ENCODE results near the gene ARMH3. TPM values are rescaled to one million over a fixed set of nuclear protein-coding genes. Genes with fewer than 3 reads are reported as not detected.
"Not testable (repeated sequence)": the region's sequence is repeated elsewhere in the genome, so short reads cannot be mapped to it uniquely, and the experiment has no call there.

The ARMH3 gene
- polyA plus RNA-seq, 1 experiment: 18.5 TPM

DNA sequence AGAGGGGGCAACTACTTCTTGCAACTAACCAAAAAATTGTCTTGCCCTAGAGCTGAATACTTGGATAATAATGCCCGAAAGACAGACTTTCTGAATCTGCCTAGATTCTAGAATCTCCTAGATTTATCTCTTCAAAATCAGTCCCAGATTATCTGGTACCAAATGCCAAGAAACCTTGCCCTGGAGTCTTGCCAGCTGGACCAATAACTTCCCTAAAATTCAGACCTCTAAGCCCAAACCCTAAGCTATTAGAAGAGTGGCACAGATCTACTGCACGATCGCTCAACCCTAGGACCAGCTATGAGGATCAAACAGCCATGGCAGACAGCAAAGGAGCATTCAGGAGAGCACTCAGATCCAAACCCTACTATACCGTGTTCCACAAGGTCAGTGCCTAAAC lies 45.0 kb downstream of the ARMH3 start:
- CTCF ChIA-PET: interaction anchor here (1.0 to 11.3 kb wide), 14 partner anchors 9 to 230 kb away, joined by 3 to 152 read pairs (median 12); no protein-coding TSS in a partner anchor
- POLR2A ChIA-PET: interaction anchor here (0.6 kb wide), 1 partner anchor 60 kb away, joined by 4 read pairs; no protein-coding TSS in a partner anchor
- no peak for DNase-seq (ENCODE audit: low read depth)
- no peak for TF ChIP-seq CTCF (IDR thresholded peaks at IDR 0.05; ENCODE audit: insufficient read depth, low read depth, low read length)
- Histone ChIP-seq H3K36me3 (ENCODE audit: control insufficient read depth, insufficient read depth, low read length) (no peaks in the 10 kb centered on the region; the same call in 1 of the 2 replicates), H3K27me3 (ENCODE audit: control insufficient read depth, insufficient read depth, low read length) (no peaks in the 10 kb centered on the region), H3K4me3 (ENCODE audit: low read depth, low read length) (no peak overlapping the region)

DNA sequence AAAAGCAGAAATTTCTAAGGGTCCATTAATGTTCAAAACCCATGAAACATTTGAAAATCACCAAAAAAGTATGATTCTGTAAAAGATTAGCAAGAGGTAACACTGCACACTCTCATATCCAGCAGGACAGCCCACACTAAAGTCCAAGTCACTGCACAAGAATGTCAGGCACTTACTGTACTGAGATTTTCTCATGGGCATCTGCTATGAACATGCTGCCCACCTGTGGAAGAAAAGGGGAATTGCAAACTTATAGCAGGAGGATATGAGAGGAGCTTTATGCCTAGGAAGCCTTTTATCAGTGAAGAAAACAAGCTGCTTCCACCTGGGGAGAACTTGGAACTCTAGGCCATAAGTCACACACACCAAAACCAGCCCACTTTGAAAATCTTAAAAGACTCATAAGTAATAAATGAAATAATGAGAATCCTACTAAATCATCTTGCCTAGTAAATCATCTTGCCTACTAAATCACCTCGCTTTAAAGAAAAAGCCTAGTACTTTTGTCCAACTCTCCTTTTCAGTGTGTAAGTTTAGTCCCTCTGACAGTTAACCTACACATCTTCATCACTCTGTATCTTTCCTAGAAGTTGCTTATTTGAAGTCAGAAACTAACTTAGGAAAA lies 46.1 kb downstream of the ARMH3 start:
- Histone ChIP-seq H3K36me3 (ENCODE audit: control insufficient read depth, insufficient read depth, low read length) (no peaks in the 10 kb centered on the region; the same call in none of the 2 replicates), H3K27me3 (ENCODE audit: control insufficient read depth, insufficient read depth, low read length) (no peaks in the 10 kb centered on the region), H3K4me3 (ENCODE audit: low read depth, low read length) (no peak overlapping the region)
- ChIA-PET CTCF (interaction anchor here (0.6 to 11.3 kb wide), 30 partner anchors 10 to 229 kb away, joined by 3 to 152 read pairs (median 4); no protein-coding TSS in a partner anchor), POLR2A (interaction anchor here (0.5 to 1.2 kb wide), 3 partner anchors 119 to 949 kb away, joined by 5 to 10 read pairs (median 7); no protein-coding TSS in a partner anchor)
- TF ChIP-seq CTCF (IDR thresholded peaks at IDR 0.05; ENCODE audit: insufficient read depth, low read depth, low read length): peak; percentile 97
- peak; percentile 56 for DNase-seq (ENCODE audit: low read depth)

DNA sequence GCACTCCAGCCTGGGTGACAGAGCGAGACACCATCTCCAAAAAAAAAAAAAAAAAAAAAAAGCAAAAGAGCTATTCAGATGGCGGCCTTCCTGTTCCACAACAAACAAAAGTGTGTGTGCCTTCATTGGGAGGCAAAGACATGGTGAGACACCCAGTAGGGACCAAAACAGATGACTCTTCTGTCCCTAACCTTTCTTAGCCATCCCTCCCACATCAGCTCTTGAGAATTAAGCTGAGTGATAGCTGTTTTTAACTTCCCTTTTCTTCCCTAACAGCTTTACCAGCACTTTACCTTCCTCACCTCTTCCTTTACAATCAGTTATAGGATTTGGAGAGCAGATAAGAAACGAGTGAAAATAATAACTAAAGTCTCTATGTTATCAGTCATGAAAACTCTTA lies 48.2 kb downstream of the ARMH3 start:
- ChIA-PET CTCF (interaction anchor here (0.6 to 11.3 kb wide), 6 partner anchors 29 to 1556 kb away, joined by 3 to 152 read pairs (median 25); no protein-coding TSS in a partner anchor), POLR2A (interaction anchor here (0.6 kb wide), 1 partner anchor 449 kb away, joined by 4 read pairs; no protein-coding TSS in a partner anchor)
- Histone ChIP-seq H3K4me3 (ENCODE audit: low read depth, low read length) (no peak overlapping the region), H3K36me3 (ENCODE audit: control insufficient read depth, insufficient read depth, low read length) (no peaks in the 10 kb centered on the region; the same call in none of the 2 replicates), H3K27me3 (ENCODE audit: control insufficient read depth, insufficient read depth, low read length) (no peaks in the 10 kb centered on the region)
- TF ChIP-seq CTCF (IDR thresholded peaks at IDR 0.05; ENCODE audit: insufficient read depth, low read depth, low read length): no peak
- DNase-seq (ENCODE audit: low read depth): no peak

DNA sequence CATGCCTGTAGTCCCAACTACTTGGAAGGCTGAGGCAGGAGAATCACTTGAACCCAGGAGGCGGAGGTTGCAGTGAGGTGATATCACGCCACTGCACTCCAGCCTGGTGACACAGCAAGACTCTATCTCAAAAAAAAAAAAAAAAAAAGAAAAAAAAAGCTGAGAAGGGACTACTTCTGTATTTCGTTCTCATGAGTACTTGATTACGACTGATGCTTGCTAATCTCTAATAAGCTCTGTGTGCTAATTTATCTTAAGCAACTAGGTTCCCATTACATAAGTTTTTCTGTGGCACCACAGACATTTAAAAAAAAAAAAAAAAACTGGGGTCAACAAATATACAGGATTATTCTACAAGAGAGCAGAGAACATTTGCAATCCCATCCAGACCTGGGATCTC lies 48.9 kb downstream of the ARMH3 start:
- not testable (repeated sequence) for DNase-seq (ENCODE audit: low read depth); H3K27me3 ChIP-seq (ENCODE audit: control insufficient read depth, insufficient read depth, low read length); H3K36me3 ChIP-seq (ENCODE audit: control insufficient read depth, insufficient read depth, low read length); H3K4me3 ChIP-seq (ENCODE audit: low read depth, low read length)
- ChIA-PET POLR2A (interaction anchor here (0.7 kb wide), 1 partner anchor 9 kb away, joined by 22 read pairs; no protein-coding TSS in a partner anchor), CTCF (interaction anchor here (5.3 to 11.3 kb wide), 3 partner anchors 120 to 172 kb away, joined by 46 to 152 read pairs (median 129); no protein-coding TSS in a partner anchor)

GRCh38 chr10:102004376-102004775 lies 51.6 kb downstream of the ARMH3 start:
- TF ChIP-seq CTCF (IDR thresholded peaks at IDR 0.05; ENCODE audit: insufficient read depth, low read depth, low read length): no peak
- H3K4me3 ChIP-seq (ENCODE audit: low read depth, low read length): no peak overlapping the region
- no peak for DNase-seq (ENCODE audit: low read depth)
- no peaks in the 10 kb centered on the region for H3K27me3 ChIP-seq (ENCODE audit: control insufficient read depth, insufficient read depth, low read length)
- no peaks in the 10 kb centered on the region; the same call in none of the 2 replicates for H3K36me3 ChIP-seq (ENCODE audit: control insufficient read depth, insufficient read depth, low read length)
- ChIA-PET CTCF (interaction anchor here (1.0 to 11.3 kb wide), 4 partner anchors 114 to 169 kb away, joined by 3 to 129 read pairs (median 5); no protein-coding TSS in a partner anchor), POLR2A (no interaction called here)

All from BJ (cell line).